CD14-positive monocyte (primary cell): ENCODE data around the gene S100A10. TPM values are rescaled to one million over a fixed set of nuclear protein-coding genes. Genes with fewer than 3 reads are reported as not detected.
A peak's percentile ranks its signal among the peaks of the same experiment; 100 is the strongest.

Experiments
- DNase-seq, 3 donors: peaks; one replicate each; pipeline ENCODE4 v3.0.0-alpha.2; 2011 to 2022
- H2AFZ ChIP-seq: 2 replicates; pipeline ENCODE4 v1.6.0; 2012; ENCODE audit warnings: mild to moderate bottlenecking, low read depth, low read length, inconsistent platforms; ENCODE audit not compliant: insufficient read depth, poor library complexity, severe bottlenecking
- H3K27ac ChIP-seq, 2 donors: 1 replicate in 1 of 2; 2 replicates in 1 of 2; pipeline ENCODE4 v1.5.1; 2012 to 2013; ENCODE audit warnings: low read length in 2 of 2, control low read depth in 1 of 2, inconsistent platforms in 1 of 2, low read depth in 1 of 2, mild to moderate bottlenecking in 1 of 2
- H3K27me3 ChIP-seq, 2 donors: one replicate each; pipeline versions ENCODE4 v1.6.0 to v1.6.1; 2011 to 2013; ENCODE audit warnings: low read length in 2 of 2; ENCODE audit not compliant: control insufficient read depth in 2 of 2, insufficient read depth in 2 of 2
- H3K36me3 ChIP-seq, 2 donors: replicated peaks in 1 of 2; 1 replicate in 1 of 2; 2 replicates in 1 of 2; pipeline versions ENCODE4 v1.5.1 to v1.6.1; 2012 to 2013; ENCODE audit warnings: low read length in 2 of 2, control low read depth in 1 of 2, inconsistent platforms in 1 of 2, mild to moderate bottlenecking in 1 of 2; ENCODE audit not compliant: insufficient read depth in 2 of 2, control insufficient read depth in 1 of 2
- H3K4me1 ChIP-seq, 2 donors: 1 replicate in 1 of 2; 2 replicates in 1 of 2; pipeline versions ENCODE4 v1.5.1 to v1.6.1; 2012 to 2013; ENCODE audit warnings: low read length in 2 of 2, control low read depth in 1 of 2, inconsistent platforms in 1 of 2, mild to moderate bottlenecking in 1 of 2, moderate library complexity in 1 of 2; ENCODE audit not compliant: insufficient read depth in 2 of 2, control insufficient read depth in 1 of 2
- H3K4me2 ChIP-seq: replicated peaks from 2 replicates; pipeline ENCODE3; 2012; ENCODE audit warnings: low read length, moderate library complexity, mild to moderate bottlenecking; ENCODE audit not compliant: poor library complexity, severe bottlenecking; ENCODE audit errors: extremely low read depth
- H3K4me3 ChIP-seq, 3 experiments: fragments of 200-600 bp in 1 of 3; sonication (generic) in 1 of 3; replicated peaks in 1 of 3; 1 replicate in 2 of 3; 2 replicates in 1 of 3; pipeline ENCODE4 v1.5.1; 2011 to 2013; ENCODE audit warnings: low read length in 3 of 3, mild to moderate bottlenecking in 3 of 3, control low read depth in 2 of 3, low read depth in 2 of 3, inconsistent platforms in 1 of 3, moderate library complexity in 1 of 3
- H3K79me2 ChIP-seq: 2 replicates; pipeline ENCODE4 v1.6.0; 2012; ENCODE audit warnings: mild to moderate bottlenecking, control low read depth, inconsistent platforms, low read length, moderate library complexity; ENCODE audit not compliant: insufficient read depth
- H3K9ac ChIP-seq: 2 replicates; pipeline ENCODE4 v1.6.0; 2017; ENCODE audit warnings: low read length, mild to moderate bottlenecking; ENCODE audit not compliant: insufficient read depth, poor library complexity, severe bottlenecking
- H3K9me3 ChIP-seq, 2 donors: replicated peaks in 1 of 2; 1 replicate in 1 of 2; 2 replicates in 1 of 2; pipeline versions ENCODE4 v1.5.1 to v1.6.1; 2012 to 2013; ENCODE audit warnings: low read length in 2 of 2, control low read depth in 1 of 2; ENCODE audit not compliant: control insufficient read depth in 1 of 2, insufficient read depth in 1 of 2
- H4K20me1 ChIP-seq: 2 replicates; pipeline ENCODE4 v1.6.0; 2012; ENCODE audit warnings: mild to moderate bottlenecking, low read length, control low read depth, moderate library complexity; ENCODE audit not compliant: insufficient read depth
- H3K27ac Mint-ChIP-seq, 7 donors: one replicate each; pipeline ENCODE4 v1.8.0; 2020; ENCODE audit warnings: mild to moderate bottlenecking in 7 of 7, mixed read lengths in 7 of 7, moderate library complexity in 6 of 7, inconsistent platforms in 2 of 7
- H3K27me3 Mint-ChIP-seq, 3 donors: one replicate each; pipeline ENCODE4 v1.8.0; 2021 to 2022; ENCODE audit warnings: low read depth in 3 of 3, mild to moderate bottlenecking in 3 of 3, mixed read lengths in 3 of 3, moderate library complexity in 3 of 3, inconsistent platforms in 1 of 3
- H3K36me3 Mint-ChIP-seq, 2 donors: one replicate each; pipeline ENCODE4 v1.8.0; 2020; ENCODE audit warnings: mixed read lengths in 2 of 2, inconsistent platforms in 1 of 2, mild to moderate bottlenecking in 1 of 2
- H3K4me1 Mint-ChIP-seq: one replicate; pipeline ENCODE4 v1.8.0; 2020; ENCODE audit warnings: mild to moderate bottlenecking, mixed read lengths
- H3K4me3 Mint-ChIP-seq, 2 donors: one replicate each; pipeline ENCODE4 v1.8.0; 2020; ENCODE audit warnings: mild to moderate bottlenecking in 2 of 2, mixed read lengths in 2 of 2, moderate library complexity in 1 of 2
- H3K9me3 Mint-ChIP-seq, 7 donors: one replicate each; pipeline ENCODE4 v1.8.0; 2020 to 2022; ENCODE audit warnings: mixed read lengths in 7 of 7, mild to moderate bottlenecking in 6 of 7, moderate library complexity in 6 of 7, inconsistent platforms in 2 of 7
- CTCF ChIP-seq: fragments of 200-600 bp; IDR thresholded peaks from one replicate; pipeline ENCODE4 v1.8.0; 2022; ENCODE audit warnings: antibody characterized with exemption, mild to moderate bottlenecking
- WGBS: methylation state at CpG from one replicate; pipeline ENCODE4 v1.1.5; 2013; ENCODE audit warnings: missing lambda C conversion rate; ENCODE audit not compliant: insufficient coverage; 5-methylcytosine and 5-hydroxymethylcytosine counted together
- intact Hi-C, 2 donors: fragments of 100-400 bp; cut with micrococcal nuclease; formaldehyde crosslinking; loops; one replicate each; pipeline versions ENCODE4 v1.15.0 to v1.15.1; 2023
- polyA plus RNA-seq, 3 donors: library from polyadenylated mRNA; depleted of rRNA in 1 of 3; unstranded in 2 of 3; stranded (reverse) in 1 of 3; fragments of 300-500 nt in 2 of 3; fragments of >200 nt in 1 of 3; fragmentation: Illumina TruSeq in 2 of 3; gene quantifications; 1 replicate in 2 of 3; 2 replicates in 1 of 3; pipeline ENCODE4 v1.2.3, GENCODE V29; 2012 to 2021

Gene S100A10
- polyA plus RNA-seq, 3 donors, result 422 to 2,138 (median 2,129) TPM

GRCh38 chr1:152039886-152040285, 46.2 kb upstream of the S100A10 start:
- Histone ChIP-seq H3K36me3 (peaks cover 0 to 6% of the 10 kb centered on the region in 2 donors), H3K4me3 (no peak overlapping the region), H3K27me3 (no peaks in the 10 kb centered on the region), H4K20me1 (peaks cover 13% of the 10 kb centered on the region), H3K27ac (peak overlapping the region; percentile 30 to 99), H3K4me1 (peaks cover 59 to 69% of the 10 kb centered on the region in 2 donors), H2AFZ (no peak overlapping the region), H3K79me2 (peaks cover 26% of the 10 kb centered on the region), H3K4me2 (no peak overlapping the region), H3K9ac (no peak overlapping the region), H3K9me3 (no peaks in the 10 kb centered on the region)
- Mint-ChIP-seq H3K36me3 (peaks cover 11 to 14% of the 10 kb centered on the region in 2 donors), H3K9me3 (peaks cover 0 to 2% (median 0%) of the 10 kb centered on the region in 7 donors), H3K27ac (no peak overlapping the region), H3K4me3 (no peak overlapping the region), H3K27me3 (peaks cover 0 to 4% (median 0%) of the 10 kb centered on the region in 3 donors), H3K4me1 (peaks cover 7% of the 10 kb centered on the region)
- 100% methylated on average over 1 of the region's 1 CpG for WGBS
- DNase-seq, result no peak
- no peak for TF ChIP-seq CTCF
- intact Hi-C loops, result loop anchor here (5.0 kb wide), 1 partner anchor 48 kb away; the partner anchor contains the start of gene S100A10 (in 2 of the 2)

DNA sequence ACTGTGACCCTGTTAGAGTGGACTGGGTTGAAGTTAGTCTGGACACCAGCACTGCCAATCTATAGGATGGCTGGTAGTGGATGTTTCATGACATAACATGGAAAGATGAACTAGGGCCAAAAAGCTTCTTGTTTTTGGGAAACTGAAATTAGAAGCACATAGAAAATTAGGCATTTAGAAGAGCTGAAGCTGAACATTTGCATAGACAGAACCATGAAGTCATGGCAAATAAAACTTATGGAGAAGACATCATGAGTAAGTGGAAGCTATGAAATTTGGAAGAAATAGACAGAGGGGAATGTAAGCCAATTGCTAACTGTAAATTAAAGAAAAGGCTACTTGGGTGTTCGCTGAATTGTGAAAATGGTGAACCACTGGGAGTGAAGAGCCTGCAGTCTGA, 45.8 kb upstream of the S100A10 start:
- no peak overlapping the region for H3K4me2 ChIP-seq
- peaks cover 17% of the 10 kb centered on the region for H4K20me1 ChIP-seq
- no peak for TF ChIP-seq CTCF
- H3K27me3 ChIP-seq, result no peaks in the 10 kb centered on the region
- H3K27me3 Mint-ChIP-seq, result peaks cover 0 to 4% (median 0%) of the 10 kb centered on the region in 3 donors
- no CpG with 5 or more reads among the region's 1 CpG for WGBS
- no peak overlapping the region for H3K9ac ChIP-seq
- intact Hi-C loops, result loop anchor here (5.0 kb wide), 1 partner anchor 47 kb away; the partner anchor contains the start of gene S100A10 (in 2 of the 2)
- peaks cover 62 to 70% of the 10 kb centered on the region in 2 donors for H3K4me1 ChIP-seq
- peaks cover 30% of the 10 kb centered on the region for H3K79me2 ChIP-seq
- H3K27ac Mint-ChIP-seq, result no peak overlapping the region
- H3K36me3 ChIP-seq, result peaks cover 0 to 8% of the 10 kb centered on the region in 2 donors
- peaks cover 0 to 2% (median 0%) of the 10 kb centered on the region in 7 donors for H3K9me3 Mint-ChIP-seq
- no peak overlapping the region for H3K4me3 ChIP-seq
- no peak for DNase-seq
- peak overlapping the region; percentile 98 to 99 for H3K27ac ChIP-seq
- H3K9me3 ChIP-seq, result no peaks in the 10 kb centered on the region
- no peak overlapping the region for H2AFZ ChIP-seq
- no peak overlapping the region for H3K4me3 Mint-ChIP-seq
- H3K4me1 Mint-ChIP-seq, result peaks cover 9% of the 10 kb centered on the region
- H3K36me3 Mint-ChIP-seq, result peaks cover 14% of the 10 kb centered on the region in 2 donors
